Coronary artery (tissue), 2 donors: ENCODE data around the gene CCDC86.
"Not testable (repeated sequence)": the region's sequence is repeated elsewhere in the genome, so short reads cannot be mapped to it uniquely, and the experiment has no call there.

Experiments
- DNase-seq: peaks from one replicate; pipeline ENCODE4 v3.0.0-alpha.2; 2017; ENCODE audit warnings: low spot score
- H3K27ac ChIP-seq, 2 donors: fragments of 200-600 bp; sonication (generic); one replicate each; pipeline ENCODE4 v1.5.1; 2016 to 2019
- H3K4me3 ChIP-seq: fragments of 200-600 bp; sonication (generic); 2 replicates; pipeline ENCODE4 v1.5.1; 2016; ENCODE audit warnings: mild to moderate bottlenecking, moderate library complexity
- TF ChIP-seq, protein P1 (sequence below): fragments of 200-600 bp; sonication (generic); IDR thresholded peaks from one replicate; pipeline ENCODE4 v1.5.1; 2019; ENCODE audit warnings: antibody characterized with exemption

The CCDC86 gene

DNA sequence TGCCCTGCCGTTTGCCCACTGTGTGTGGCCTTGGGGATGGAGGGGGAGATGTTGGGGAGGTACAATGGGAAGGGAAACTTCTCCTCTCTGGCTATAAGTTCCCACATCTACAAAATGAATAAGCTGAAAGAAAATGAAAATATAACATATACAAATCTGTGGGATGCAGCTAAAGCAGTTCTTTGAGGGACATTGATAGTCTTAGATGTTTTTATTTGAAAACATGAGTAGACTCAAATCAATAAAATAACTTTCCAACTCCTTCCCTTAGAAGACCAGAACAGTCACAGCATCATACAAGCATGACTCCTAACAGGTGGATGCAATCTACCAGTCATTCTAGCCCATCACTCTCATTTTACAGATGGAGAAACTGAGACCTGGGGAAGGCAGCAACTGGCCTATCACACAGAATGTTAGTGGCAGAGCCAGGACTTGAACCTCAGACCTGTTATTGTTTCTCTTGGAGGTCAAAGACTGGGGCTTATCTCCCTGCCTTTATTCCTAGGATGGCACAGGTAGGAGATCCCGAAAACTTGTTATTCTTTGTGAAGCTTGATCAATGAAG, 25.2 kb upstream of the CCDC86 start:
- no peak for DNase-seq
- Histone ChIP-seq H3K4me3 (no peak overlapping the region), H3K27ac (no peak overlapping the region)
- TF ChIP-seq, protein P1, sequence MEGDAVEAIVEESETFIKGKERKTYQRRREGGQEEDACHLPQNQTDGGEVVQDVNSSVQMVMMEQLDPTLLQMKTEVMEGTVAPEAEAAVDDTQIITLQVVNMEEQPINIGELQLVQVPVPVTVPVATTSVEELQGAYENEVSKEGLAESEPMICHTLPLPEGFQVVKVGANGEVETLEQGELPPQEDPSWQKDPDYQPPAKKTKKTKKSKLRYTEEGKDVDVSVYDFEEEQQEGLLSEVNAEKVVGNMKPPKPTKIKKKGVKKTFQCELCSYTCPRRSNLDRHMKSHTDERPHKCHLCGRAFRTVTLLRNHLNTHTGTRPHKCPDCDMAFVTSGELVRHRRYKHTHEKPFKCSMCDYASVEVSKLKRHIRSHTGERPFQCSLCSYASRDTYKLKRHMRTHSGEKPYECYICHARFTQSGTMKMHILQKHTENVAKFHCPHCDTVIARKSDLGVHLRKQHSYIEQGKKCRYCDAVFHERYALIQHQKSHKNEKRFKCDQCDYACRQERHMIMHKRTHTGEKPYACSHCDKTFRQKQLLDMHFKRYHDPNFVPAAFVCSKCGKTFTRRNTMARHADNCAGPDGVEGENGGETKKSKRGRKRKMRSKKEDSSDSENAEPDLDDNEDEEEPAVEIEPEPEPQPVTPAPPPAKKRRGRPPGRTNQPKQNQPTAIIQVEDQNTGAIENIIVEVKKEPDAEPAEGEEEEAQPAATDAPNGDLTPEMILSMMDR = no peak

DNA sequence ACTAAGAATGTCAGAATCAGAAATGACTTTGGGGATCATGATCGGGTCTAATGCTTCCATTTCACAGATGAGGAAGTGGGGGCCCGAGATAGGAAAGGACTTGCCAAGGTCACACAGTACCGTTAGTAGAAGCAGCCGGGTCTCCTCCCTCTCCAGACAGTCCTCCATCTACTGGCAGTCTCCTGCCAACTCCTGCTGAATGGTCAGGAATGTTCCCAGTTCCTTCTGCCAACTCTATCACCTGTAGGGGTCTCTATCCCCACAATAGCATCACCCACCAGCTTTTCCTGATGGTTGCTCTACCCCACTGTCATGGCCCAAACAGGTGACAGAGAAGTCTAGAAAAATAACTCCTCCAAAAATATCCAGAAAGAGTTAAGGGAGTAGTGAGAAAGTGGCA, 23.9 kb upstream of the CCDC86 start:
- no peak for DNase-seq
- no peak overlapping the region for H3K27ac ChIP-seq
- TF ChIP-seq, protein P1 = no peak
- H3K4me3 ChIP-seq = no peak overlapping the region

DNA sequence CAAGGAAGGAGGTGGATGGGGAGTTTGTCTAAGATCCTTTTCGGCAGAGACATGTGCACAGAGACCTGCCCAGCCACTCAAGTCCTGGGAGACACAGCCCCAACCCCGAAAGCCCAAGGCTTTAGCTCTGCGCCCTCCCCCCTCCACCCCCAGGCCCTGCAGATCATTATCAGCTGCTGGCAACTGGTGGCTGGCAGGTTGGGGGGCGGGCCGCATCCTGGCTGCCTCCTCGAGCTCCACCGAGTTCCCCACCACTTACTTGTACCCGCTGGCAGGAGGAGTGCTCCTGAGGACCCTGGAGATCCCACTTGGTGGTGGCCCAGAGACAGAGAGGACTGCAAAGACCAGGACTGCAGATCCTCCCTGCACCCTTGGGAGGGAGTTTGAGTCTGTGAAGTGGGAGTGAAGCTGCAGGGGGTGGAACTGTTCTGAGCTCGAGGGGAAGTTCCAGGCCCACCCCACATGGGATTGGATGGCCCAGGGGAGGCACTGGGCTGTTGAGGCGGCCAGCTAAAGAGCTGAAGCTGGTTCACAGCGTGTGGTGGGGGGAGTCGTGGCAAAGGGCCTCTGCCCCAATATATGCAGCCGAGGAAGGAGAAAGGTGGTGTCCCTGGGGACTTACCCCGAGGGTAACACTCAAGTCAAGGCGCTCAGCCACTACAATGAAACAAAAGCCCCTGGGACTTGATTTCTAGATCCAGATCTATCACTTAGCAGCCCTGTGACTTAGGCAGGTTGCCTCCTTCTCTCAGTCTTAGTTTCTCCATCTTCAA, 19.9 kb upstream of the CCDC86 start:
- TF ChIP-seq, protein P1 = no peak
- Histone ChIP-seq H3K27ac (no peak overlapping the region), H3K4me3 (no peak overlapping the region)
- no peak for DNase-seq

DNA sequence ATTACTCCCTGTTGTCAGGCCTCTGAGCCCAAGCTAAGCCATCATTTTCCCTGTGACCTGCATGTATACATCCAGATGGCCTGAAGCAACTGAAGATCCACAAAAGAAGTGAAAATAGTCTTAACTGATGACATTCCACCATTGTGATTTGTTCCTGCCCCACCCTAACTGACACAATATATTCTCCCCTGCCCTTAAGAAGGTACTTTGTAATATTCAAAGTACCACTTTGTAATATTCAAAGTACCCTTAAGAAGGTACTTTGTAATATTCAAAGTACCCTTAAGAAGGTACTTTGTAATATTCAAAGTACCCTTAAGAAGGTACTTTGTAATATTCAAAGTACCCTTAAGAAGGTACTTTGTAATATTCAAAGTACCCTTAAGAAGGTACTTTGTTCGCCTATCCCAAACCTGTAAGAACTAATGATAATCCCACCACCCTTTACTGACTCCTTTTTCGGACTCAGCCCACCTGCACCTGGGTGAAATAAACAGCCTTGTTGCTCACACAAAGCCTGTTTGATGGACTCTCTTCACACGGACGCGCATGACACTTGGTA, 18.1 kb upstream of the CCDC86 start:
- not testable (repeated sequence) for DNase-seq, H3K27ac ChIP-seq, H3K4me3 ChIP-seq

DNA sequence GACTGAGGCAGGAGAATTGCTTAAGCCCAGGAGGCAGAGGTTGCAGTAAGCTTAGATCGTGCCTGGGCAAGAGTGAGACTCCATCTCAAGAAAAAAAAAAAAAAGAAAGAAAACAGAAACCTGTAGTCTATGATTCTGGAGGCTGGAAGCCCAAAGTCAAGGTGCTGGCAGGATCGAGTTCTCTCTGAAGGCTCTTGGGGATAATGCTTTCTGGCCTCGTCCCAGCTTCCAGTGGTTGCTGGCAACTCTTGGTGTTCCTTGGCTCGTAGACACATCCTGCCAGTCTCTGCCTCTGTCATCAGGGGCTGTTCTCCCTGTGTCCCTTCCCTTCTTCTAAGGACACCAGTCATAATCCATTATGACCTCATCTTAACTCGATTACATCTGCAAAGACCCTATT, 16.8 kb upstream of the CCDC86 start:
- TF ChIP-seq, protein P1 = no peak
- no peak overlapping the region for H3K4me3 ChIP-seq
- DNase-seq = no peak
- H3K27ac ChIP-seq = no peak overlapping the region

DNA sequence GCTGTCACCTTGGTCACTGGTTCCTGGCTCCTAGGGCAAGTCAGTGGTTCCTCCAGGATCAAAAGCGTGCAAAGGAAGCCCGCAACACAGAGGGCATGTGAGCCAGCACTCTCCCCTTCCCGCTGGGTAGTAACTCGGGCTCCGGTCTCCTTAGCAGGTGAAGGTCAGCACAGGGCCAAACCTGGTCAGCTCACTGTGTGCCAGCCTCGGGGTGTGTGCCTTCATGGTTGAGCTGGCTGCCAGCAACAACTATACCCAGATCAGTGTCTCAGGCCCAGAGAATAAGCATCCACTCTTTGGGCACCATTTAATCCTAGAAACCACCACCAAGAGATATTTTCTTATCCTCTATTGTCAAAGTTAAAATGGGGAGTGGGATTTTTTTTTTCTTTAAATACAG, 16.1 kb upstream of the CCDC86 start:
- DNase-seq = no peak
- H3K4me3 ChIP-seq = no peak overlapping the region
- H3K27ac ChIP-seq = no peak overlapping the region
- TF ChIP-seq, protein P1 = no peak

DNA sequence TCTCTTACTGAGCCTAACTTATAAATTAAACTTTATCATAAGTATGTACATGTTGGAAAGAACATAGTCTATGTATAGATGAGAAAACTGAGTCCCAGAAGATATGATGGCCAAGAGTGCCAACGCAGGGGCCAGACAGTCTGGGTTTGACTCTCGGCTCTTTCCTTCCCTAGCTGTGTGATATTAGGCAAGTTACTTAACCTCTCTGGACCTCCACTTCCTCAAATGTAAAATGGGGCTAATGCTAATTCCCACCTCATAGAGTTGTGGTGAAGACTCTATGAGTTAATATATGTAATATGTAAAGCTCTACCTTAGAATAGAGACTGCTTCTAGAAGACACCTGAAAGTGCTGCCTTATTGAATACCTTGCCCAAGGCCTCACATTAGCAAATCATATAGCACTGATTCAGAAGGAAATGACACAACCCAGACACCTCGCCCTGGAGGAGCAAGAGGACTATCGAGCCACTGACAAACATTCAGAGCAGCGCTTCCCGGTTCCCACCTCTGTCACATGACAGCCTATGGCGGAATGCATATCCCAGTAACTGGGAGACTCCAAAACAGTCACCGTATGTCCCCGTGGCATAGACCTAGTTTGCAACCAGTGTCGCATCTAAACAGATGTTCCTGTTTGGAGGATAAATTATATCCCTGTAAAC, 11.3 kb upstream of the CCDC86 start:
- TF ChIP-seq, protein P1 = no peak
- DNase-seq = no peak
- Histone ChIP-seq H3K4me3 (no peak overlapping the region), H3K27ac (no peak overlapping the region)
